ENCODE results near the gene AP1B1.
"Not testable (repeated sequence)": the region's sequence is repeated elsewhere in the genome, so short reads cannot be mapped to it uniquely, and the experiment has no call there.

AP1B1 gene

GRCh38 chr22:29375398-29376076 is 12.8 kb downstream of the AP1B1 start:
- peak overlapping the region; percentile 18 for H3K27ac ChIP-seq (ENCODE audit: low read depth, low read length, severe bottlenecking)
- H3K36me3 ChIP-seq (ENCODE audit: control insufficient read depth, insufficient read depth, low read length), result peaks cover 29% of the 10 kb centered on the region
- H3K4me1 ChIP-seq (ENCODE audit: control insufficient read depth, insufficient read depth, low read length, poor library complexity, severe bottlenecking), result no peaks in the 10 kb centered on the region
- H3K4me3 ChIP-seq (ENCODE audit: extremely low read depth, insufficient read depth, low read length, poor library complexity, severe bottlenecking), result no peak overlapping the region
- WGBS, 2 experiments (ENCODE audit: insufficient coverage in 2 of 2), result 58 to 94% methylated on average over 2 to 3 of the region's 4 CpGs
- no peaks in the 10 kb centered on the region for H3K9me3 ChIP-seq (ENCODE audit: control insufficient read depth, low read length)

GRCh38 chr22:29374806-29375205 is 13.6 kb downstream of the AP1B1 start:
- not testable (repeated sequence) for H3K27ac ChIP-seq (ENCODE audit: low read depth, low read length, severe bottlenecking); H3K4me3 ChIP-seq (ENCODE audit: extremely low read depth, insufficient read depth, low read length, poor library complexity, severe bottlenecking); H3K9me3 ChIP-seq (ENCODE audit: control insufficient read depth, low read length); H3K4me1 ChIP-seq (ENCODE audit: control insufficient read depth, insufficient read depth, low read length, poor library complexity, severe bottlenecking)
- WGBS, 2 experiments (ENCODE audit: insufficient coverage in 2 of 2), result 100% methylated on average over 3 of the region's 7 CpGs; no CpG with 5 or more reads in 1 of the 2 experiments
- H3K36me3 ChIP-seq (ENCODE audit: control insufficient read depth, insufficient read depth, low read length), result peaks cover 29% of the 10 kb centered on the region

- H3K4me3 ChIP-seq (ENCODE audit: extremely low read depth, insufficient read depth, low read length, poor library complexity, severe bottlenecking), result no peak overlapping the region
- no peak overlapping the region for H3K27ac ChIP-seq (ENCODE audit: low read depth, low read length, severe bottlenecking)
- peaks cover 7% of the 10 kb centered on the region for H3K4me1 ChIP-seq (ENCODE audit: control insufficient read depth, insufficient read depth, low read length, poor library complexity, severe bottlenecking)
- WGBS, 2 experiments (ENCODE audit: insufficient coverage in 2 of 2), result 95 to 98% methylated on average over 5 to 6 of the region's 6 CpGs
- H3K9me3 ChIP-seq (ENCODE audit: control insufficient read depth, low read length), result no peaks in the 10 kb centered on the region
- H3K36me3 ChIP-seq (ENCODE audit: control insufficient read depth, insufficient read depth, low read length), result peaks cover 27% of the 10 kb centered on the region
Measured at GRCh38 chr22:29374401-29374800, 14.0 kb downstream of the AP1B1 start.

GRCh38 chr22:29370537-29370936 is 17.8 kb downstream of the AP1B1 start:
- WGBS, 2 experiments (ENCODE audit: insufficient coverage in 2 of 2), result 44 to 45% methylated on average over 3 to 4 of the region's 7 CpGs

GRCh38 chr22:29369460-29369859 is 18.9 kb downstream of the AP1B1 start:
- peaks cover 7% of the 10 kb centered on the region for H3K36me3 ChIP-seq (ENCODE audit: control insufficient read depth, insufficient read depth, low read length)
- peaks cover 15% of the 10 kb centered on the region for H3K4me1 ChIP-seq (ENCODE audit: control insufficient read depth, insufficient read depth, low read length, poor library complexity, severe bottlenecking)
- H3K9me3 ChIP-seq (ENCODE audit: control insufficient read depth, low read length), result no peaks in the 10 kb centered on the region
- 13 to 23% methylated on average over 6 of the region's 9 CpGs for WGBS, 2 experiments (ENCODE audit: insufficient coverage in 2 of 2)
- H3K4me3 ChIP-seq (ENCODE audit: extremely low read depth, insufficient read depth, low read length, poor library complexity, severe bottlenecking), result no peak overlapping the region
- peak overlapping the region; percentile 78 for H3K27ac ChIP-seq (ENCODE audit: low read depth, low read length, severe bottlenecking)

More at GRCh38 chr22:29370537-29370936, 17.8 kb downstream of the AP1B1 start:
- Histone ChIP-seq H3K27ac (ENCODE audit: low read depth, low read length, severe bottlenecking) (no peak overlapping the region), H3K4me1 (ENCODE audit: control insufficient read depth, insufficient read depth, low read length, poor library complexity, severe bottlenecking) (peaks cover 15% of the 10 kb centered on the region), H3K9me3 (ENCODE audit: control insufficient read depth, low read length) (no peaks in the 10 kb centered on the region), H3K36me3 (ENCODE audit: control insufficient read depth, insufficient read depth, low read length) (peaks cover 14% of the 10 kb centered on the region), H3K4me3 (ENCODE audit: extremely low read depth, insufficient read depth, low read length, poor library complexity, severe bottlenecking) (no peak overlapping the region)

GRCh38 chr22:29359469-29359868 is 28.9 kb downstream of the AP1B1 start:
- 64 to 71% methylated on average over 6 to 7 of the region's 9 CpGs for WGBS, 2 experiments (ENCODE audit: insufficient coverage in 2 of 2)

GRCh38 chr22:29357193-29357890 is 31.0 kb downstream of the AP1B1 start:
- not testable (repeated sequence) for H3K27ac ChIP-seq (ENCODE audit: low read depth, low read length, severe bottlenecking); H3K9me3 ChIP-seq (ENCODE audit: control insufficient read depth, low read length); H3K4me3 ChIP-seq (ENCODE audit: extremely low read depth, insufficient read depth, low read length, poor library complexity, severe bottlenecking); H3K4me1 ChIP-seq (ENCODE audit: control insufficient read depth, insufficient read depth, low read length, poor library complexity, severe bottlenecking)
- H3K36me3 ChIP-seq (ENCODE audit: control insufficient read depth, insufficient read depth, low read length), result peaks cover 74% of the 10 kb centered on the region
- WGBS, 2 experiments (ENCODE audit: insufficient coverage in 2 of 2), result 96 to 98% methylated on average over 5 to 7 of the region's 12 CpGs

More at GRCh38 chr22:29359469-29359868, 28.9 kb downstream of the AP1B1 start:
- Histone ChIP-seq H3K36me3 (ENCODE audit: control insufficient read depth, insufficient read depth, low read length) (peaks cover 53% of the 10 kb centered on the region), H3K4me3 (ENCODE audit: extremely low read depth, insufficient read depth, low read length, poor library complexity, severe bottlenecking) (no peak overlapping the region), H3K9me3 (ENCODE audit: control insufficient read depth, low read length) (no peaks in the 10 kb centered on the region), H3K4me1 (ENCODE audit: control insufficient read depth, insufficient read depth, low read length, poor library complexity, severe bottlenecking) (peaks cover 6% of the 10 kb centered on the region), H3K27ac (ENCODE audit: low read depth, low read length, severe bottlenecking) (no peak overlapping the region)

GRCh38 chr22:29353860-29354259 is 34.5 kb downstream of the AP1B1 start:
- H3K9me3 ChIP-seq (ENCODE audit: control insufficient read depth, low read length), result no peaks in the 10 kb centered on the region
- H3K27ac ChIP-seq (ENCODE audit: low read depth, low read length, severe bottlenecking), result no peak overlapping the region
- H3K4me1 ChIP-seq (ENCODE audit: control insufficient read depth, insufficient read depth, low read length, poor library complexity, severe bottlenecking), result no peaks in the 10 kb centered on the region
- 90 to 92% methylated on average over 4 to 8 of the region's 8 CpGs for WGBS, 2 experiments (ENCODE audit: insufficient coverage in 2 of 2)
- no peak overlapping the region for H3K4me3 ChIP-seq (ENCODE audit: extremely low read depth, insufficient read depth, low read length, poor library complexity, severe bottlenecking)
- peaks cover 98% of the 10 kb centered on the region for H3K36me3 ChIP-seq (ENCODE audit: control insufficient read depth, insufficient read depth, low read length)

- H3K27ac ChIP-seq (ENCODE audit: low read depth, low read length, severe bottlenecking), result no peak overlapping the region
Measured at GRCh38 chr22:29353286-29353685, 35.1 kb downstream of the AP1B1 start.

GRCh38 chr22:29352778-29353177 is 35.6 kb downstream of the AP1B1 start:
- Histone ChIP-seq H3K4me1 (ENCODE audit: control insufficient read depth, insufficient read depth, low read length, poor library complexity, severe bottlenecking) (no peaks in the 10 kb centered on the region), H3K9me3 (ENCODE audit: control insufficient read depth, low read length) (no peaks in the 10 kb centered on the region), H3K27ac (ENCODE audit: low read depth, low read length, severe bottlenecking) (no peak overlapping the region), H3K36me3 (ENCODE audit: control insufficient read depth, insufficient read depth, low read length) (peaks cover 98% of the 10 kb centered on the region), H3K4me3 (ENCODE audit: extremely low read depth, insufficient read depth, low read length, poor library complexity, severe bottlenecking) (no peak overlapping the region)
- WGBS, 2 experiments (ENCODE audit: insufficient coverage in 2 of 2), result 83 to 90% methylated on average over 5 to 7 of the region's 9 CpGs

More at GRCh38 chr22:29353286-29353685, 35.1 kb downstream of the AP1B1 start:
- Histone ChIP-seq H3K9me3 (ENCODE audit: control insufficient read depth, low read length) (no peaks in the 10 kb centered on the region), H3K4me3 (ENCODE audit: extremely low read depth, insufficient read depth, low read length, poor library complexity, severe bottlenecking) (no peak overlapping the region), H3K4me1 (ENCODE audit: control insufficient read depth, insufficient read depth, low read length, poor library complexity, severe bottlenecking) (no peaks in the 10 kb centered on the region), H3K36me3 (ENCODE audit: control insufficient read depth, insufficient read depth, low read length) (peaks cover 98% of the 10 kb centered on the region)
- WGBS, 2 experiments (ENCODE audit: insufficient coverage in 2 of 2), result 89 to 97% methylated on average over 11 of the region's 11 CpGs

GRCh38 chr22:29351891-29352290 is 36.5 kb downstream of the AP1B1 start:
- no peaks in the 10 kb centered on the region for H3K9me3 ChIP-seq (ENCODE audit: control insufficient read depth, low read length)
- WGBS, 2 experiments (ENCODE audit: insufficient coverage in 2 of 2), result 96 to 98% methylated on average over 8 of the region's 9 CpGs
- no peak overlapping the region for H3K4me3 ChIP-seq (ENCODE audit: extremely low read depth, insufficient read depth, low read length, poor library complexity, severe bottlenecking)
- H3K27ac ChIP-seq (ENCODE audit: low read depth, low read length, severe bottlenecking), result no peak overlapping the region
- H3K36me3 ChIP-seq (ENCODE audit: control insufficient read depth, insufficient read depth, low read length), result peaks cover 97% of the 10 kb centered on the region
- no peaks in the 10 kb centered on the region for H3K4me1 ChIP-seq (ENCODE audit: control insufficient read depth, insufficient read depth, low read length, poor library complexity, severe bottlenecking)

Measured in mesodermal cell (in vitro differentiated cells).